DOHH2 (cell line): ENCODE data around the gene LRRTM4.

Experiments
- H3F3A ChIP-seq: fragments of 200-600 bp; sonication (generic), shearing (Covaris generic); 2 replicates; pipeline ENCODE4 v1.6.0; 2016; ENCODE audit warnings: antibody characterized with exemption, mild to moderate bottlenecking; ENCODE audit not compliant: control insufficient read depth, insufficient read depth
- H3K27ac ChIP-seq: fragments of 200-600 bp; sonication (generic); 2 replicates; pipeline ENCODE4 v1.5.1; 2014; ENCODE audit warnings: low read depth, mild to moderate bottlenecking, low read length, moderate library complexity
- H3K27me3 ChIP-seq: fragments of 200-600 bp; sonication (generic); 2 replicates; pipeline ENCODE4 v1.6.1; 2014; ENCODE audit warnings: mild to moderate bottlenecking, low read length, mixed read lengths; ENCODE audit not compliant: control insufficient read depth
- H3K36me3 ChIP-seq: fragments of 200-600 bp; sonication (generic); 2 replicates; pipeline ENCODE4 v1.6.1; 2014; ENCODE audit warnings: mild to moderate bottlenecking, low read length, moderate library complexity, mixed read lengths; ENCODE audit not compliant: control insufficient read depth
- H3K4me1 ChIP-seq: fragments of 200-600 bp; sonication (generic); 2 replicates; pipeline ENCODE4 v1.6.1; 2014; ENCODE audit warnings: mild to moderate bottlenecking, low read length, mixed read lengths; ENCODE audit not compliant: control insufficient read depth
- H3K4me2 ChIP-seq: fragments of 200-600 bp; sonication (generic); 2 replicates; pipeline ENCODE4 v1.6.0; 2014; ENCODE audit warnings: mild to moderate bottlenecking, low read length, moderate library complexity
- H3K4me3 ChIP-seq: fragments of 200-600 bp; sonication (generic); 2 replicates; pipeline ENCODE4 v1.5.1; 2014; ENCODE audit warnings: mild to moderate bottlenecking, low read length, mixed read lengths
- H3K79me2 ChIP-seq: fragments of 200-600 bp; sonication (generic); 2 replicates; pipeline ENCODE4 v1.6.1; 2014; ENCODE audit warnings: mild to moderate bottlenecking, low read length, mixed read lengths; ENCODE audit not compliant: control insufficient read depth
- H3K9me2 ChIP-seq: fragments of 200-600 bp; sonication (generic); replicated peaks from 2 replicates; pipeline ENCODE4 v1.6.1; 2014; ENCODE audit warnings: mild to moderate bottlenecking, low read length, mixed read lengths; ENCODE audit not compliant: control insufficient read depth
- H3K9me3 ChIP-seq: fragments of 200-600 bp; sonication (generic); 2 replicates; pipeline ENCODE4 v1.6.1; 2014; ENCODE audit warnings: antibody characterized with exemption, low read length, mixed read lengths; ENCODE audit not compliant: control insufficient read depth, insufficient read depth
- H4K20me1 ChIP-seq: fragments of 200-600 bp; sonication (generic); 2 replicates; pipeline ENCODE4 v1.6.0; 2014; ENCODE audit warnings: low read depth, mild to moderate bottlenecking, antibody characterized with exemption, low read length, moderate library complexity; ENCODE audit not compliant: control insufficient read depth, insufficient read depth
- CTCF ChIP-seq: fragments of 200-600 bp; sonication (generic); IDR thresholded peaks from one replicate; pipeline ENCODE4 v1.5.1; 2014; ENCODE audit warnings: antibody characterized with exemption, mild to moderate bottlenecking, low read depth, low read length; ENCODE audit not compliant: poor library complexity, severe bottlenecking
- EZH2phosphoT487 ChIP-seq: fragments of 200-600 bp; sonication (generic); IDR thresholded peaks from 2 replicates; pipeline ENCODE4 v1.6.1; 2017; ENCODE audit warnings: borderline replicate concordance, mild to moderate bottlenecking, antibody characterized with exemption, low read length, moderate library complexity, mixed read lengths

LRRTM4 gene

GRCh38 chr2:77161009-77161408, 361.2 kb downstream of the LRRTM4 start:
- H3K79me2 ChIP-seq, result no peaks in the 10 kb centered on the region
- H3K4me2 ChIP-seq, result no peak overlapping the region
- no peaks in the 10 kb centered on the region for H3K36me3 ChIP-seq
- no peak overlapping the region for H3K27ac ChIP-seq
- H3K4me1 ChIP-seq, result no peaks in the 10 kb centered on the region
- no peaks in the 10 kb centered on the region for H3K9me2 ChIP-seq
- H3K9me3 ChIP-seq, result no peaks in the 10 kb centered on the region
- no peak overlapping the region for H3K4me3 ChIP-seq
- H3K27me3 ChIP-seq, result no peaks in the 10 kb centered on the region
- TF ChIP-seq CTCF, result no peak
- TF ChIP-seq EZH2phosphoT487, result no peak
- H4K20me1 ChIP-seq, result no peaks in the 10 kb centered on the region
- no peaks in the 10 kb centered on the region for H3F3A ChIP-seq

- Histone ChIP-seq H3K4me3 (no peak overlapping the region), H3K4me2 (no peak overlapping the region), H3K9me2 (no peaks in the 10 kb centered on the region), H4K20me1 (no peaks in the 10 kb centered on the region), H3K36me3 (no peaks in the 10 kb centered on the region), H3K9me3 (no peaks in the 10 kb centered on the region), H3F3A (no peaks in the 10 kb centered on the region), H3K79me2 (no peaks in the 10 kb centered on the region), H3K4me1 (no peaks in the 10 kb centered on the region), H3K27me3 (no peaks in the 10 kb centered on the region), H3K27ac (no peak overlapping the region)
- TF ChIP-seq EZH2phosphoT487 (no peak), CTCF (no peak)
Measured at GRCh38 chr2:77156599-77156998, 365.6 kb downstream of the LRRTM4 start.

- Histone ChIP-seq H3K27ac (no peak overlapping the region), H3K27me3 (no peaks in the 10 kb centered on the region), H3K9me3 (no peaks in the 10 kb centered on the region), H4K20me1 (no peaks in the 10 kb centered on the region), H3K79me2 (no peaks in the 10 kb centered on the region), H3K9me2 (no peaks in the 10 kb centered on the region), H3K36me3 (no peaks in the 10 kb centered on the region), H3F3A (no peaks in the 10 kb centered on the region), H3K4me2 (no peak overlapping the region), H3K4me1 (no peaks in the 10 kb centered on the region), H3K4me3 (no peak overlapping the region)
- TF ChIP-seq CTCF, result no peak
- TF ChIP-seq EZH2phosphoT487, result no peak
Measured at GRCh38 chr2:77155511-77155910, 366.7 kb downstream of the LRRTM4 start.

- no peak for TF ChIP-seq CTCF
- H3F3A ChIP-seq, result no peaks in the 10 kb centered on the region
- H3K36me3 ChIP-seq, result no peaks in the 10 kb centered on the region
Measured at GRCh38 chr2:77149565-77149964, 372.6 kb downstream of the LRRTM4 start.

More at GRCh38 chr2:77149565-77149964, 372.6 kb downstream of the LRRTM4 start:
- Histone ChIP-seq H3K9me2 (no peaks in the 10 kb centered on the region; the same call in 1 of the 2 replicates), H3K4me3 (no peak overlapping the region), H3K9me3 (no peaks in the 10 kb centered on the region), H3K79me2 (no peaks in the 10 kb centered on the region), H4K20me1 (no peaks in the 10 kb centered on the region), H3K27me3 (no peaks in the 10 kb centered on the region), H3K4me2 (no peak overlapping the region), H3K27ac (no peak overlapping the region), H3K4me1 (no peaks in the 10 kb centered on the region)
